Common myeloid progenitor, CD34-positive (primary cell): Measurements from ENCODE around the gene CNPY4.
"Not testable (repeated sequence)": the region's sequence is repeated elsewhere in the genome, so short reads cannot be mapped to it uniquely, and the experiment has no call there.

Experiments used
- CTCF ChIA-PET: fragments of 350-600 bp; sonication (Branson Sonifier 250); formaldehyde crosslinking; loops from one replicate; lab custom pipeline; 2021; ENCODE audit warnings: antibody characterized with exemption; lab: Charles Lee
- POLR2A ChIA-PET: fragments of 350-600 bp; sonication (Branson Sonifier 250); formaldehyde crosslinking; loops from one replicate; lab custom pipeline; 2021; ENCODE audit warnings: antibody characterized with exemption; lab: Charles Lee
- DNase-seq, 3 donors: peaks; one replicate each; pipeline versions ENCODE4 v3.0.0 to v3.0.0-alpha.2; 2013
- H3K27ac ChIP-seq, 2 experiments: 1 replicate in 1 of 2; 2 replicates in 1 of 2; pipeline ENCODE4 v1.7.0; 2013; ENCODE audit warnings: inconsistent platforms in 2 of 2, low read length in 2 of 2, mild to moderate bottlenecking in 2 of 2, low read depth in 1 of 2, moderate library complexity in 1 of 2; ENCODE audit not compliant: severe bottlenecking in 2 of 2, insufficient read depth in 1 of 2, poor library complexity in 1 of 2
- H3K27me3 ChIP-seq, 5 experiments: replicated peaks in 2 of 5; 1 replicate in 3 of 5; 2 replicates in 2 of 5; pipeline versions ENCODE4 v1.6.1 to v1.7.0; 2013; ENCODE audit warnings: low read length in 4 of 5, mild to moderate bottlenecking in 2 of 5, moderate library complexity in 2 of 5, inconsistent platforms in 1 of 5; ENCODE audit not compliant: insufficient read depth in 5 of 5, control insufficient read depth in 4 of 5
- H3K36me3 ChIP-seq, 4 experiments: 1 replicate in 2 of 4; 2 replicates in 2 of 4; pipeline versions ENCODE4 v1.6.1 to v1.7.0; 2013; ENCODE audit warnings: low read length in 3 of 4, control low read depth in 1 of 4, mild to moderate bottlenecking in 1 of 4; ENCODE audit not compliant: control insufficient read depth in 4 of 4, insufficient read depth in 4 of 4
- H3K4me1 ChIP-seq, 4 experiments: 1 replicate in 3 of 4; 2 replicates in 1 of 4; pipeline versions ENCODE4 v1.6.1 to v1.7.1; 2013; ENCODE audit warnings: low read length in 3 of 4, mild to moderate bottlenecking in 3 of 4, control low read depth in 1 of 4, inconsistent platforms in 1 of 4, moderate library complexity in 1 of 4; ENCODE audit not compliant: control insufficient read depth in 4 of 4, insufficient read depth in 4 of 4; ENCODE audit errors: control extremely low read depth in 1 of 4
- H3K4me3 ChIP-seq, 7 experiments: 1 replicate in 4 of 7; 2 replicates in 3 of 7; pipeline versions ENCODE4 v1.5.1 to v1.7.0; 2013; ENCODE audit warnings: mild to moderate bottlenecking in 7 of 7, low read length in 6 of 7, moderate library complexity in 6 of 7, inconsistent platforms in 2 of 7, low read depth in 2 of 7, control low read depth in 1 of 7; ENCODE audit not compliant: insufficient read depth in 4 of 7, control insufficient read depth in 1 of 7; ENCODE audit errors: extremely low read depth in 1 of 7
- H3K9me3 ChIP-seq, 5 experiments: 1 replicate in 4 of 5; 2 replicates in 1 of 5; pipeline versions ENCODE4 v1.6.1 to v1.7.1; 2013; ENCODE audit warnings: low read length in 4 of 5, mild to moderate bottlenecking in 2 of 5, inconsistent platforms in 1 of 5, low read depth in 1 of 5, moderate library complexity in 1 of 5; ENCODE audit not compliant: control insufficient read depth in 4 of 5, insufficient read depth in 2 of 5; ENCODE audit errors: control extremely low read depth in 1 of 5
- WGBS: methylation state at CpG from one replicate; pipeline ENCODE4 v1.1.5; 2013; ENCODE audit not compliant: insufficient coverage; 5-methylcytosine and 5-hydroxymethylcytosine counted together

CNPY4 gene

DNA sequence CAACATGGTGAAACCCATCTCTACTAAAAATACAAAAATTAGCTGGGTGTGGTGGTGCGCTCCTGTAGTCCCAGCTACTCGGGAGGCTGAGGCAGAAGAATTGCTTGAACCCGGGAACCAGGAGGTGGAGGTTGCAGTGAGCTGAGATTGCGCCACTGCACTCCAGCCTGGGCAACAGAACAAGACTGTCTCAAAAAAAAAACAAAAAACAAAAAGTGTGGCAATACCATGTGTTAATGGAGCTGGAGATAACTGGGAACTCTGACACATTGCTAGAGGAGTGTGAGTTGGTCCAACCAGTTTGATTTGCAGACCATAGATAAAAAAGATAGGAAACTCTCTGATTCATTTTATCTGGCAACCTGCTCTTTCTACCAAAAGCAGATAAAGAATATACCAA lies 26.9 kb downstream of the CNPY4 start:
- WGBS = 100% methylated on average over 2 of the region's 4 CpGs
- DNase-seq, H3K4me3 ChIP-seq, H3K36me3 ChIP-seq, POLR2A ChIA-PET, H3K9me3 ChIP-seq, H3K27ac ChIP-seq, H3K27me3 ChIP-seq: not testable (repeated sequence)
- CTCF ChIA-PET = interaction anchor here (4.5 kb wide), 1 partner anchor 13 kb away, joined by 22 read pairs; no protein-coding TSS in a partner anchor
- peaks cover 6 to 24% (median 20%) of the 10 kb centered on the region in 4 experiments for H3K4me1 ChIP-seq

DNA sequence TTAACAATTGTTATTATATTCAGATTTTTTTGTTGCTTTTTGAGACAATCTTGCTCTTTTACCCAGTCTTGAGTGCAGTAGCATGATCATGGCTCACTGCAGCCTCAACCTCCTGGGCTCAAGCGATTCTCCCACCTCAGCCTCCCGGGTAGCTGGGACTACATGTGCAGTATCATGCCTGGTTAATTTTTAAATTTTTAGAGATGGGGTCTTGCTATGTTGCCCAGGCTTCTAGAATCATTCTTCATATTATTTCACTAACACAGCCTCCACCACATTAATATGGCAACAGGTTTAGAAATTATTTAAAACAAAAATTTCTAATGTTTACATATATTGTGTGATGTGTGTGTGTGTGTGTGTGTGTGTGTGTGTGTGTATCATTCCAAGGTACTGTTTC lies 27.8 kb downstream of the CNPY4 start:
- POLR2A ChIA-PET = no interaction called here

DNA sequence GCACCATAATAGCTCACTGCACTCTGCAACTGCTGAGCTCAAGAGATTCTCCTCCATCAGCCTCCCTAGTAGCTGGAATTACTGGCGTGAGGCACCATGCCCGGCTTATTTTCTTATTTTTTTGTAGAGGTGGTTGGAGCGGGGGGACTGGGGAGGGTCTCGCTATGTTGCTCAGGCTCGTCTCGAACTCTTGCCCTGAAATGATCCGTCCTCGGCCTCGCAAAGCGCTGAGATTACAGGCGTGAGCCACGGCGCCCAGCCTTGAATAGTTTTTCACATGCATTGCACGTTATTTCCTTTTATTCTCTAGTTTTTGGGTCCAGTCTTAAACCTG lies 28.8 kb downstream of the CNPY4 start:
- ChIA-PET POLR2A (interaction anchor here (0.6 kb wide), 1 partner anchor 311 kb away, joined by 3 read pairs; no protein-coding TSS in a partner anchor), CTCF (interaction anchor here (1.1 to 4.5 kb wide), 4 partner anchors 8 to 20 kb away, joined by 3 to 22 read pairs (median 6); no protein-coding TSS in a partner anchor)
- peaks cover 0 to 5% (median 3%) of the 10 kb centered on the region in 4 experiments for H3K36me3 ChIP-seq
- peaks cover 9 to 31% (median 25%) of the 10 kb centered on the region in 4 experiments for H3K4me1 ChIP-seq
- no peaks in the 10 kb centered on the region for H3K27me3 ChIP-seq
- peak overlapping the region; percentile 25 to 97 (median 92) for H3K4me3 ChIP-seq
- DNase-seq = no peak
- WGBS = 14% methylated on average over 13 of the region's 14 CpGs
- H3K9me3 ChIP-seq = no peaks in the 10 kb centered on the region
- peak overlapping the region in 1 of 2 experiments; percentile 85 for H3K27ac ChIP-seq

More for the DNA sequence above, 27.8 kb downstream of the CNPY4 start:
- Histone ChIP-seq H3K36me3 (peaks cover 0 to 2% (median under 1%) of the 10 kb centered on the region in 4 experiments), H3K9me3 (no peaks in the 10 kb centered on the region), H3K4me1 (peaks cover 9 to 25% (median 22%) of the 10 kb centered on the region in 4 experiments), H3K4me3 (no peak overlapping the region), H3K27me3 (no peaks in the 10 kb centered on the region), H3K27ac (no peak overlapping the region)
- CTCF ChIA-PET = interaction anchor here (1.1 to 4.5 kb wide), 3 partner anchors 9 to 19 kb away, joined by 3 to 22 read pairs (median 9); no protein-coding TSS in a partner anchor
- DNase-seq = no peak
- WGBS = no CpG with 5 or more reads among the region's 2 CpGs

DNA sequence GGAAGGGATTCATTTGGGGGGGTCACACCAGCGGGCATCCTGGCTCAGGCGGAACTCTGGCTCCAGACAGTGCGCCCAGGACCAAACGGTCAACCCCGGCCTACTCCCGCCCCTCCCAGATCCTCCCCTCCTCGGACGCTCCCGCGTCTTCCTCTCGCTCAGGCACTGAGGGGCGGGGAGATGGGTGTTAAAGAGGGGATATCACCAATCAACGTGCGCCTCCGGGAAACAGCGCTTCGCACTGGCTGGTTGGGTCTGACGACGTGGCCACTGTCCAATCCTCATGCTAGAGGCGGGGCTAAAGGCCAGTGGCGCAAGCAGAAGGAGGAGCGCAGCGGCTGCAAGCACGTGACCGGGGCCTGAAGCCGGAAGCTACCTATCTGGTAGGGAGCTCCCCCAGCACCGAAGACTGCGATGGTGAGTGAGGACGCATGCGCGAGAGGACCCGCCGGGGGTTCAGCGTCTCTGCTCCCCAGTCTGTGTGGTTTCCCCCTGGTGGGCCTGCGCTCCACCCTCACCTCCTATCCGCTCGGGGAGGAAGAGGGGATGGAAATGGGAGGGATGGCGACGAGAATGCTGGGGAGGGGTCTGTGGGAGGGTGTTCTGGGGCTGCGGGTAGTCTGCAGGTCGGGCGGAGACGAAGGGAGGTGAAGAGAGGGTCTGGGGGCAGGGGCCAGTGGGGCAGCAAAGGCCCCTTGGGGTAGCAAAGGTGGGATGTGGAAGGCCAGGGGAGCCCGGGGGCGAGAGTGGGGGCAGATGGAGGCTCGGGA lies 29.3 kb downstream of the CNPY4 start, which contains the start of gene LAMTOR4:
Gene LAMTOR4, plus strand, starts transcription at position 360 of the 770 bp plus-strand sequence. Its CDS starts 55 bp downstream, at position 415.
- Histone ChIP-seq H3K4me3 (peak within 1 kb of the TSS; percentile 64 to 97 (median 92)), H3K4me1 (peaks cover 9 to 31% (median 25%) of the 10 kb centered on the region in 4 experiments), H3K27ac (peak within 1 kb of the TSS; percentile 70 to 85), H3K36me3 (peaks cover 0 to 11% (median 6%) of the 10 kb centered on the region in 4 experiments), H3K9me3 (no peaks in the 10 kb centered on the region), H3K27me3 (no peaks in the 10 kb centered on the region)
- DNase-seq = peak; percentile 98 to 99 (median 99)
- ChIA-PET CTCF (interaction anchor here (1.3 to 4.5 kb wide), 3 partner anchors 8 to 18 kb away, joined by 3 to 22 read pairs (median 9); no protein-coding TSS in a partner anchor), POLR2A (interaction anchor here (0.6 kb wide), 1 partner anchor 310 kb away, joined by 3 read pairs; no protein-coding TSS in a partner anchor)
- 0% methylated on average over 33 of the region's 46 CpGs for WGBS

DNA sequence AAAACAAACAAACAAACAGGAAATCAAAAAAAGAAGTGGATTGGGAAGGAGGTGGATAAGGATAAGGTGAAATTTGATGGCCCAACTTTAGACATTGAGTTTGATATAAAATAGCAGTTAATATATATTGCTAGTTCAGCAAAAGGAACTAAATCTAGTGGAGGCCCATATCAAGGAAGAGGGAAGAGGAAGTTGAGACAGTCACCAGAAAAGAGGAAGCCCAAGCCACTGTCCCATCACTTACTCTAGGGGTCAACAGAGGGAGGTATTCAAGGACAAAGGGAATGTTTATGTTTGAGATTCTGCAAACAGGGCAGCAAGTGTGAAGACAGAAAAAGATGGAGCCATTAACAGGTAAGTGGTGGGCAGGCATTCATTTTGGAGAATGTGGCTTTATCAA lies 33.0 kb downstream of the CNPY4 start:
- peak in 2 of 3 donors; percentile 53 to 67 for DNase-seq
- Histone ChIP-seq H3K9me3 (no peaks in the 10 kb centered on the region), H3K27ac (no peak overlapping the region), H3K4me1 (peaks cover 9 to 45% (median 34%) of the 10 kb centered on the region in 4 experiments), H3K27me3 (no peaks in the 10 kb centered on the region), H3K4me3 (no peak overlapping the region), H3K36me3 (peaks cover 4 to 40% (median 27%) of the 10 kb centered on the region in 4 experiments)
- POLR2A ChIA-PET = no interaction called here
- CTCF ChIA-PET = interaction anchor here (0.7 to 1.0 kb wide), 4 partner anchors 20 to 149 kb away, joined by 3 to 6 read pairs (median 3); no protein-coding TSS in a partner anchor

DNA sequence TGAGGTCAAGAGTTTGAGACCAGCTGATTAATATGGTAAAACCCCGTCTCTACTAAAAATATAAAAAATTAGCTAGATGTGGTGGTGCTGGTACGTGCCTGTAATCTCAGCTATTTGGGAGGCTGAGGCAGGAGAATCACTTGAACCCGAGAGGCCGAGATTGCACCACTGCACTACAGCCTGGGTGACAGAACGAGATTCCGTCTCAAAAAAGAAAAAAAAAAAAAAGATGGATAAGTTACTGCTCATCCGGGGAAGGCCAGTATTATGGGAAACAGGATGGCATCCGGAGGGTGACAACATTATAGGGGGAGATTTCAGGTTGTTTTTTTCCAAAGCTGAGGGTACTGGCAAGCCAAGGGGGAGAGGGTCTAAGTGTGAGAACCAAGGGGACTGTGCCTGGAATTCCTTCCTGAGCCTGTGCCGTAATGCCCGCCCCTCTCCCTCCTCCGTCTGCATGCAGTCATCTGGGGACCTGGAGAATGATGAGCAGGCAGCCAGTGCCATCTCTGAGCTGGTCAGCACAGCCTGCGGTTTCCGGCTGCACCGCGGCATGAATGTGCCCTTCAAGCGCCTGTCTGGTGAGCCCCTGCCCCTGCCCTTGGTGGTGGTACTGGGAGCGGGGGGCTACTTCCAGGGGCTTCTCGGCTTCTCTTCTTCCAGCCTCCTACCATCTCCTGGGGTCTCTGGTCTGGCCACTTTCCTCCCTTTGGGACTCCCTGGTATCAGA lies 33.7 kb downstream of the CNPY4 start:
- peaks cover 4 to 40% (median 27%) of the 10 kb centered on the region in 4 experiments for H3K36me3 ChIP-seq
- POLR2A ChIA-PET = no interaction called here
- peaks cover 9 to 51% (median 39%) of the 10 kb centered on the region in 4 experiments for H3K4me1 ChIP-seq
- 96% methylated on average over 12 of the region's 18 CpGs for WGBS
- H3K9me3 ChIP-seq = no peaks in the 10 kb centered on the region
- H3K27me3 ChIP-seq = no peaks in the 10 kb centered on the region
- no peak overlapping the region for H3K4me3 ChIP-seq
- DNase-seq = no peak
- CTCF ChIA-PET = interaction anchor here (0.6 to 1.1 kb wide), 6 partner anchors 14 to 150 kb away, joined by 3 to 6 read pairs (median 3); no protein-coding TSS in a partner anchor
- H3K27ac ChIP-seq = no peak overlapping the region
